Natural killer cell (primary cell): ENCODE measurements around the gene ADGRV1. TPM values are rescaled to one million over a fixed set of nuclear protein-coding genes. Genes with fewer than 3 reads are reported as not detected.
"Not testable (repeated sequence)": the region's sequence is repeated elsewhere in the genome, so short reads cannot be mapped to it uniquely, and the experiment has no call there.

Experiments
- ATAC-seq, 3 donors: fragments of 150-1000 bp in 2 of 3; fragments of 200-7000 bp in 1 of 3; cut with Tn5 transposase; 1 replicate in 1 of 3; 2 replicates in 2 of 3; pipeline ENCODE4 v1.10.0; 2021; ENCODE audit warnings: mild to moderate bottlenecking in 2 of 3, moderate library complexity in 2 of 3
- DNase-seq, 2 donors: peaks; one replicate each; pipeline versions ENCODE4 v3.0.0 to v3.0.0-alpha.2; 2013 to 2021; ENCODE audit warnings: mixed read lengths in 1 of 2
- H3K27ac ChIP-seq: one replicate; pipeline ENCODE4 v1.5.1; 2013; ENCODE audit warnings: mild to moderate bottlenecking, low read length
- H3K27me3 ChIP-seq: one replicate; pipeline ENCODE4 v1.6.1; 2013; ENCODE audit warnings: low read length; ENCODE audit not compliant: control insufficient read depth, insufficient read depth
- H3K36me3 ChIP-seq: one replicate; pipeline ENCODE4 v1.6.1; 2013; ENCODE audit warnings: low read length; ENCODE audit not compliant: control insufficient read depth, insufficient read depth
- H3K4me1 ChIP-seq: one replicate; pipeline ENCODE4 v1.6.1; 2013; ENCODE audit warnings: low read length; ENCODE audit not compliant: control insufficient read depth, insufficient read depth
- H3K4me3 ChIP-seq: one replicate; pipeline ENCODE4 v1.5.1; 2013; ENCODE audit warnings: low read length
- H3K9me3 ChIP-seq: one replicate; pipeline ENCODE4 v1.6.1; 2013; ENCODE audit warnings: low read length; ENCODE audit not compliant: control insufficient read depth, insufficient read depth
- H3K27ac Mint-ChIP-seq, 2 donors: one replicate each; pipeline ENCODE4 v1.8.0; 2022; ENCODE audit warnings: mild to moderate bottlenecking in 2 of 2, mixed read lengths in 2 of 2, moderate library complexity in 1 of 2
- H3K27me3 Mint-ChIP-seq, 2 donors: one replicate each; pipeline ENCODE4 v1.8.0; 2022; ENCODE audit warnings: low read depth in 2 of 2, mixed read lengths in 2 of 2
- H3K36me3 Mint-ChIP-seq: one replicate; pipeline ENCODE4 v1.8.0; 2022; ENCODE audit warnings: mixed read lengths
- H3K4me1 Mint-ChIP-seq, 2 donors: one replicate each; pipeline ENCODE4 v1.8.0; 2022; ENCODE audit warnings: mixed read lengths in 2 of 2
- H3K4me3 Mint-ChIP-seq: one replicate; pipeline ENCODE4 v1.8.0; 2022; ENCODE audit warnings: mild to moderate bottlenecking, moderate library complexity, mixed read lengths
- H3K9me3 Mint-ChIP-seq, 2 donors: one replicate each; pipeline ENCODE4 v1.8.0; 2022; ENCODE audit warnings: mixed read lengths in 2 of 2
- WGBS: methylation state at CpG from one replicate; pipeline ENCODE4 v1.1.7; 2013; ENCODE audit warnings: missing lambda C conversion rate; ENCODE audit not compliant: insufficient coverage; 5-methylcytosine and 5-hydroxymethylcytosine counted together
- intact Hi-C: fragments of 100-400 bp; cut with micrococcal nuclease; formaldehyde crosslinking; loops from one replicate; pipeline ENCODE4 v1.14.2; 2022
- total RNA-seq, 4 donors: library from RNA; stranded (reverse); fragments of 120-200 nt in 1 of 4; gene quantifications; one replicate each; pipeline versions ENCODE4 v1.2.3 to v1.2.4, GENCODE V29; 2013 to 2022
- TF ChIP-seq, protein P1 (sequence below): fragments of 200-600 bp; IDR thresholded peaks from one replicate; pipeline ENCODE4 v1.8.0; 2022; ENCODE audit warnings: antibody characterized with exemption

The ADGRV1 gene
- total RNA-seq, 3 donors from 2014 or later (not counting 1 experiment from before 2014, with no cell fraction given) = 0.50 to 0.71 TPM; not detected in 1

DNA sequence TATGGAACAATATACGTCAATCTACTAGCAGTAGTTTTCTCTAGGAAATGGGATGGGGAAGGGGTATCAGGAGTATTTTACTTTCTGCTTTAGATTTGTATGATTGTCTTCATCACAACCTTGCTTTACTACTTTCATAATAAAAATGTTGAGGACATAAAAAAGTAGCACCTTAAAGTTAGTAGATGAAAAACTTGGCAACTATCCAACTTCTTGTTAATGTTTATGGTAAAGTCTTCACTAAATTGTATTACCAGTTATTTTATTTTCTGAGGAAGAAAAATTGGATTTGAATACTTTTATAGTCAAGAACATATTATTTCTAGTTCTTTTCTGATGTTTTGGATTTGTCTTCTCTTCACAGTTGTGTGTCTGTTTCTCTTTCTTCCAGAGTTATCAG, 452.4 kb downstream of the ADGRV1 start:
- Histone ChIP-seq H3K9me3 (no peaks in the 10 kb centered on the region), H3K4me1 (no peaks in the 10 kb centered on the region), H3K27me3 (no peaks in the 10 kb centered on the region), H3K4me3 (no peak overlapping the region), H3K36me3 (no peaks in the 10 kb centered on the region), H3K27ac (no peak overlapping the region)
- peaks cover 2 to 7% of the 10 kb centered on the region in 2 donors for H3K9me3 Mint-ChIP-seq
- H3K27me3 Mint-ChIP-seq = peaks cover 9 to 19% of the 10 kb centered on the region in 2 donors
- H3K27ac Mint-ChIP-seq = no peak overlapping the region
- no peak for DNase-seq
- no peaks in the 10 kb centered on the region for H3K4me1 Mint-ChIP-seq
- WGBS = no CpG with 5 or more reads among the region's 1 CpG
- peaks cover 17% of the 10 kb centered on the region for H3K36me3 Mint-ChIP-seq
- ATAC-seq = no peak
- no peak overlapping the region for H3K4me3 Mint-ChIP-seq
- TF ChIP-seq, protein P1, sequence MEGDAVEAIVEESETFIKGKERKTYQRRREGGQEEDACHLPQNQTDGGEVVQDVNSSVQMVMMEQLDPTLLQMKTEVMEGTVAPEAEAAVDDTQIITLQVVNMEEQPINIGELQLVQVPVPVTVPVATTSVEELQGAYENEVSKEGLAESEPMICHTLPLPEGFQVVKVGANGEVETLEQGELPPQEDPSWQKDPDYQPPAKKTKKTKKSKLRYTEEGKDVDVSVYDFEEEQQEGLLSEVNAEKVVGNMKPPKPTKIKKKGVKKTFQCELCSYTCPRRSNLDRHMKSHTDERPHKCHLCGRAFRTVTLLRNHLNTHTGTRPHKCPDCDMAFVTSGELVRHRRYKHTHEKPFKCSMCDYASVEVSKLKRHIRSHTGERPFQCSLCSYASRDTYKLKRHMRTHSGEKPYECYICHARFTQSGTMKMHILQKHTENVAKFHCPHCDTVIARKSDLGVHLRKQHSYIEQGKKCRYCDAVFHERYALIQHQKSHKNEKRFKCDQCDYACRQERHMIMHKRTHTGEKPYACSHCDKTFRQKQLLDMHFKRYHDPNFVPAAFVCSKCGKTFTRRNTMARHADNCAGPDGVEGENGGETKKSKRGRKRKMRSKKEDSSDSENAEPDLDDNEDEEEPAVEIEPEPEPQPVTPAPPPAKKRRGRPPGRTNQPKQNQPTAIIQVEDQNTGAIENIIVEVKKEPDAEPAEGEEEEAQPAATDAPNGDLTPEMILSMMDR = no peak
- intact Hi-C loops = no loop called here

DNA sequence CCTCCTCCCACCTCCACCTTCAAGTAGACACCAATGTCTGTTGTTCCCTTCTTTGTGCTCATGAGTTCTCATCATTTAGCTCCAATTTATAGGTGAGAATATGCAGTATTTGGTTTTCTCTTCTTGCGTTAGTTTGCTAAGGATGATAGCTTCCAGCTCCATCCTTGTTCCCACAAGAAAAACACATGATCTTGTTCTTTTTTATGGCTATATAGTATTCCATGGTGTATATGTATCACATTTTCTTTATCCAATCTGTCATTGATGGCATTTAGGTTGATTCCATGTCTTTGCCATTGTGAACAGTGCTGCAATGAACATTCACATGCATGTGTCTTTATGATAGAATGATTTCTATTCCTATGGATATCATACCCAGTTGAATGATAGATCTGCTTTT, 454.3 kb downstream of the ADGRV1 start:
- ATAC-seq, H3K9me3 Mint-ChIP-seq, H3K36me3 ChIP-seq, DNase-seq, H3K4me3 Mint-ChIP-seq, H3K4me3 ChIP-seq, H3K27me3 ChIP-seq, H3K27ac Mint-ChIP-seq, intact Hi-C loops, H3K4me1 ChIP-seq, H3K4me1 Mint-ChIP-seq, H3K9me3 ChIP-seq, H3K27ac ChIP-seq: not testable (repeated sequence)
- Mint-ChIP-seq H3K27me3 (peaks cover 12 to 19% of the 10 kb centered on the region in 2 donors), H3K36me3 (peaks cover 17% of the 10 kb centered on the region)
- no CpG with 5 or more reads among the region's 1 CpG for WGBS

DNA sequence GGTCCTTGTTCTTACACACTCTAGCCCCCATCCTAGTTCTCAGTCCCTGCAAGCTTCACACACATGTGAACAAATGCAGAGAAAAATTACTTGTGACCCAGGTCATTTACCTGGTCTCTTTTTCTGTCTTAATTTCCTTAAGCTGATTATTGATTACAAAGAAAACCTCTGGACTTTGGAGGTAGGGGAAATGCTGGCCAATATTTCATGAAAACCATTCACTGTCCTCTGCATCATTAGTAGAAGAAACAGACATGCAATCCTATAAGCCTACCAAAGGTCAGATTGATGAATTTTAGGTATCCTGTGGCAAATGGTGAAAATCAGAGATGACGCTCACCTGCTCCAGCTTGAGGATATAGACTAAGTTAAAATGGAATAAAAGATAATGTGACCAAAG, 457.7 kb downstream of the ADGRV1 start:
- no peak overlapping the region for H3K4me3 ChIP-seq
- ATAC-seq (no peak), DNase-seq (no peak)
- peaks cover 2 to 7% of the 10 kb centered on the region in 2 donors for H3K9me3 Mint-ChIP-seq
- no peak overlapping the region for H3K27ac ChIP-seq
- H3K27me3 Mint-ChIP-seq = peaks cover 19 to 27% of the 10 kb centered on the region in 2 donors
- H3K27ac Mint-ChIP-seq = no peak overlapping the region
- no peaks in the 10 kb centered on the region for H3K27me3 ChIP-seq
- no peaks in the 10 kb centered on the region for H3K4me1 Mint-ChIP-seq
- no peaks in the 10 kb centered on the region for H3K4me1 ChIP-seq
- no peaks in the 10 kb centered on the region for H3K9me3 ChIP-seq
- intact Hi-C loops = no loop called here
- H3K4me3 Mint-ChIP-seq = no peak overlapping the region
- H3K36me3 Mint-ChIP-seq = peaks cover 17% of the 10 kb centered on the region
- 89% methylated on average over 1 of the region's 1 CpG for WGBS
- no peaks in the 10 kb centered on the region for H3K36me3 ChIP-seq
- TF ChIP-seq, protein P1 = no peak

DNA sequence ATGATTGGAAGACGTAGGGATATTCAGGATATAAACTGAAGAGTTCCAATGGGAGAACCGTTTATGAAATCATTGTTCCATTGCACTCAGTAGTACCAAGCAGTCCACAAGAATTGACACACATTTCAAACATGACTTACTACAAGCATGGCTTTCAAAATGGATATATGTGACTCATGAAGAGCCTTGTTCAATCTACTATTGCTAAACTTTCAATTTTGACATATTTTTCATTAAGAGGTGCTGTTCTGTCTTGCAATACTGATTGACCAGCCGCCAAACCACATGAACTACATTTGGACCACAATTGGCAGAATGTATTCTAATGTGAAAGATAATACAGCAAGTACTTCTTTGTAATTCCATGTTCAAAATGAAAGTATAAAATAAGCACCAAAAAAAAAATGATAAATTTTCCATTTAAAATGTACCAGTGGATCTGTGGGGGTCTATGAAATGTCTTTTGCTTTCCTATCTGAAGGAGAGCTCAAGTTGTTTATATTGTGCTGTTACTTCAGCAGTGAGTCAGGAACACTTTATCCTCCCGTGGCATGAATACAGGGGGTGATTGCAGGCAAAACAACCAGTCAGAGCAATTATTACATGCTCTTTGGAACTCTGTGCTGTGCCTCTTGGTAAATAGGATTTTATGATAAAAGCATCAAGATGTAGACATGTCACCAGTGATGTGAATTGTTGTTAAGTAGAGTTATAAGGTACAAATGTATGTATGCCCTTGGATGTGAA, 458.5 kb downstream of the ADGRV1 start:
- no peaks in the 10 kb centered on the region for H3K9me3 ChIP-seq
- H3K27ac ChIP-seq = no peak overlapping the region
- intact Hi-C loops = no loop called here
- H3K4me3 ChIP-seq = no peak overlapping the region
- Mint-ChIP-seq H3K36me3 (peaks cover 17% of the 10 kb centered on the region), H3K27me3 (peaks cover 19 to 27% of the 10 kb centered on the region in 2 donors), H3K4me3 (no peak overlapping the region), H3K4me1 (no peaks in the 10 kb centered on the region), H3K9me3 (peaks cover 2 to 7% of the 10 kb centered on the region in 2 donors), H3K27ac (no peak overlapping the region)
- ATAC-seq (no peak), DNase-seq (no peak)
- WGBS = 78% methylated on average over 4 of the region's 4 CpGs
- no peaks in the 10 kb centered on the region for H3K27me3 ChIP-seq
- TF ChIP-seq, protein P1 = no peak
- H3K4me1 ChIP-seq = no peaks in the 10 kb centered on the region
- no peaks in the 10 kb centered on the region for H3K36me3 ChIP-seq
